NCI-H1436 (cell line): ENCODE results near the gene SKP1.

ENCODE experiments used
- DNase-seq: peaks from one replicate; lab custom pipeline; 2025; lab: John Stamatoyannopoulos, UW

SKP1 gene

GRCh38 chr5:134113902-134114875 is 62.6 kb downstream of the SKP1 start, which contains the start of gene TCF7:
TSS of gene TCF7 (plus strand) at chr5:134114681. CDS start at chr5:134114907, 226 bp downstream.
- peak; percentile 51 for DNase-seq

DNA sequence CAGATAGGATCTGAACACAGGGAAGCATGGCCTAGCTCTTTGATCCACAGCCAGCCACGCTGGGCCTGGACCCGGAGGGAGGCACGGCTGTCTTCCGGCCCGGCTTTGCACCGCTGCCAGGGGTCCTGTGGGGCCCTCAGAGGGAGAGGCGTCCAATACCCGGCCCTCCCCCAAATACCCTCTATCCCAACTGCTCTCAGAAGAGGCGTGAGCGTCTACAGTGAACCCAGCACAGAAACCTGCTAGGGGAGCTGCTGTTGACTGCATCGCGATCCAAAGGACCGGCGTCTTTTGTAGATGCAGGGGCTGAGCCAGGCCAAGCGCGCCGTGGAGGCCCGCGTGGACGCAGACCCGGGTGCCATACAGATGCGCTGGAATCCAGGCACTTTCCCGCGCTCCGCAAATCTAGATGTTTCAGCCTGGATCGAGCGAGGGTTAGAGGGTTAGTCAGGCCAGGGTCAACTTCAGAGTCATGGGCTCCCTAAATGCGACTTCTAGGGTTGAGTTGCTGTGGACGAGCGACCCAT is 63.3 kb downstream of the SKP1 start:
- DNase-seq, result no peak

GRCh38 chr5:134112726-134113362 is 63.9 kb downstream of the SKP1 start:
- no peak for DNase-seq

DNA sequence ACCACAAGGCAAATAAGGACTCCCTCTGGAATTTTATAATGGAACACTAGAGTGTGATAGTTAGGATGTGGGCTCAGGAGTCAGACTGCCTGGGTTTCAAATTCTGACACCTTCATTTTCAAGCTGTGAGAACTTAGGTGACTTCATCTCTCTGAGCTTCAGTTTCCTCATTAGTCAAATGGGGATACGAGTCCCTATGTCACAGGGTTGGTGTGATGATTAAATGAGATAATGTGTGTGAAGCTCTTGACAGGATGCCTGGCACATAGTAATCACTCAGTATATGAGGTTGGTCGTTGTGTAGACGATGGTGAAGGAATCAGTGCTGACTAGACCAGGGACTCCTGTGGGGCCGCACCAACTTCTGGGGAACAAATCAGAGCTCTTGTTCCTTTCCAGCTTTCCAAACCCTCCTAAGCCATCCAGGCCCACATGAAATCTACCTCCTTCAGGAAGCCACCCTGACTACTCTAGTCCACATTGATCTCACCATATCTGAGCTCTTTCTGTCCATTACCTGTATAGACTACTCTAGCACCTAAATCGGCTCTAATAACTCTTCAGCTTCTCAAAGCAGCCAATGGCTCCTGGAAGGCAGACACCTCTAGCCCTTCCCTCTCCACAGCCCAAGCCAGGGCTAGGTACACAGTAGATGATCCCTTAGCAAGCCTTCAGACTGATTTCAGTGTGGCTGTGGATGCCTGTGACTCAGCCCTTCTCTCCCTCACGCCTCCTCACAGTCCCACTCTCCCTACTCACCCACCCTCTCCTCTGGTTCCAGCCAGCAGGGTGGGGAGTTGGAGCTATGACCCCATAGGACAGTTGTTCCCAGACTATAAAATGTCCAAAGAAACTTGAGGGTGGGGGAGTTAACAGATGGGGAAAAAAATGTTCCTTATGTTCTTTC is 64.8 kb downstream of the SKP1 start:
- DNase-seq, result no peak

DNA sequence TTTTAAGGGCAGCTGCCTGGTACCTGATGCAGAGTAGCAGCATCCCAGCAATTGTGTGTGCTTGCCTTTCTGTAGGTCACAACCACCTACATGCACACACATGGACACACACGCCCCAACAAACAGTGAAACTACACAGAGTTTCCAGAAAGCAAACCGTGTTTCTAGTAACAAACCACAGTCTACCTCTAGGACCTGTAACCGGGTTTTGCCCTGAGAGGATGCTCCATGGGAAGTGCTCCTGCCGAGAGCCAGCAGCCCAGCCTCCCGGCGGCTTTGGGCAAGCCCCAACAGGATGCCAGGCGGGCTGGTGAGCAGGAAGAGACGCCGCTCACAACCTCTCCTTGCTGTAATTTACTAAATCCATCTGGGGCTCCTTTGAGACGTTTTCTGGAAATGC is 66.4 kb downstream of the SKP1 start:
- no peak for DNase-seq

GRCh38 chr5:134107779-134108178 is 69.0 kb downstream of the SKP1 start:
- no peak for DNase-seq

GRCh38 chr5:134106991-134107701 is 69.6 kb downstream of the SKP1 start:
- DNase-seq, result no peak

GRCh38 chr5:134103998-134104654 is 72.6 kb downstream of the SKP1 start:
- DNase-seq, result no peak

DNA sequence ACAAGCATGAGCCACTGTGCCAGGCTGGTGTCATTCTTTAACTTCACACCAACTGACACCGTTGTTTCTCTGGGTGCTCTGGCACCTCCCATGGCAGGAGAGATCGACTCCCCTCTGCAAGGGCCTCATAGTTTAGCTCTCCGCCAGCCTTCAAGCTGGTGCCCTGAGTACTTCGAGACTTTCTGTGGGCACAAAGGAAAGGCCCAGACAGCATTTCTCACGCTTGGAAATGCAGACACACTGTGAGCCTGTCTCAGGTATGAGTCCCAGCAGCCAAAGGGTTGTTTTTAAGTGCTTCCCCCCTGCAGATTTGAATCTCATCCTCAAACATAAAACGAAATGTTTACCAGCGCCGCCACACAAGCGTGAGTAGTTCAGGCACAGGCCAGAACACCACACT is 73.4 kb downstream of the SKP1 start:
- DNase-seq, result no peak

DNA sequence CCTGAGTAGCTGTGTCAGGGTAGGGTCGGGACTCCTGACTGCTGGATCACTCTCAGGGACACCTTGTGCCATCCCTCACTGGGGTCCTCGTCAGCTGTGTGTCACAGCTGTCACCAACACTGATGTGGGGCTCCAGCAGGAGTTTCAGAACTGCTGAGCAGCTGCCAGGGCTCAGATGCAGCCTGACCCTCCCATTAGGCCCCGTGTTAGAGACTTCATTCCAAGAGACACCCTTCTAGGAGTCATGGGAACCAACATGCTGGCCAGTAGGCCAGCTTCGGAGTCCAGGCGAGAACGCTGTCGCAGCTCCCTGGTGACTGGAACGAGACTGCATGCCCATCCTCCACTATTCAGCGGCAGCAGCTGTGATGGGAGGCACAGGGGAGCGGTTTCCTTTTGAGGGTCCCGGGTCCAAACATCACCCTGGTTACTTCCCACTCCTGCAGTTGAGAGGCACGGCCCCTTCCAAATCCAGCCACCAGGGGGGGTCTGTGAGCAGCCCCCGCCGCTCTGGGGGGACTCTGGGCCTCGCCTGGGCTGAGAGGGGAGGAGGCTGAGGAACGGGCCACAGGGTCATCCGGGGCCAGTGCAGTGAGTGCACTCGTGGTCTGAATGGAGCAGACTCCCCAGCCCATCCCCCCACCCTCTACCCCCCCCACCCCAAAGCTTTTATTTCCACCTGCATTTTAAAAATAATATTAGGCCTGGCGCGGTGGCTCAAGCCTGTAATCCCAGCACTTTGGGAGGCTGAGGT is 74.9 kb downstream of the SKP1 start:
- DNase-seq, result peak; percentile 14

- DNase-seq, result no peak
Measured at GRCh38 chr5:134100283-134101091, 76.3 kb downstream of the SKP1 start.

- no peak for DNase-seq
Measured at GRCh38 chr5:134099939-134100282, 76.8 kb downstream of the SKP1 start.

GRCh38 chr5:134099288-134099872 is 77.4 kb downstream of the SKP1 start:
- DNase-seq, result no peak
